HG03342 (cell line): ENCODE measurements around the gene RAMP3.
"Not testable (repeated sequence)": the region's sequence is repeated elsewhere in the genome, so short reads cannot be mapped to it uniquely, and the experiment has no call there.

Experiments used
- ATAC-seq: cut with Tn5 transposase; IDR thresholded peaks from one replicate; pipeline ENCODE4 v1.9.1; 2021; ENCODE audit warnings: mild to moderate bottlenecking, moderate library complexity; ENCODE audit not compliant: unreplicated experiment

The RAMP3 gene

DNA sequence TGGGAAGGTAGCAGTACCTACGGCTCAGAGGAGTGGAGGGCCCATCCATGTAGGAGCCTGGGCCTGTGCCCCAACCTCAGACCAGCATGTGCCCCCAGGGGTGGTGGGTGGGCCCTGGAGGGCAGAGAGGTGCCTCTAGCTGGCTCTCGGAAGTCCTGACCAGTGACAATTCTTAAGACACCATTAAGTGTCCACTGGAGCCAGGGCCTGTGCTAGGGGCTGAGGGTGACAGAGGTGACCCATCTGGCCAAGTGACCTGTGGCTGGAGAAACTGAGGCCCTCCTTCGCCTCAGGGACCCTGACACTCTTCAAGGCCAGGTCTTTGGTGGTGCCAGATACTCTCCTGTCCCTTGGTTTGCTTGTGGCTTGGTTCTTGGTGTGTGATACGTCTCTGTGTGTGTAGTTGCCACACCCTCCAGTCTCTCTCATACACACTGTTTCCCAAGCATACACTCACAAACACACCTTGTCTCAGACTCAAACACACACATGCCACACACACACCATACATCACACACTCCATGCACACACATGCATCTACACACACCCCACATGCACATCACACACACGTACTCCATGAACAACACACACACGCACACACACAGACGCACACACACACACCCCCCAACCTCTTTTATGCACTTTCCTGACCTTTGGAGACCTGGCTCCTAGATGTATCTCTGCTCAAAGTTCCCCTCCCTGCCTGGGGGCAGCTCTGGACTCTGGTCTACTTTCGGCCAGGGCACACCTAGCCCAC lies 897 bp upstream of the RAMP3 start:
- ATAC-seq: no peak

DNA sequence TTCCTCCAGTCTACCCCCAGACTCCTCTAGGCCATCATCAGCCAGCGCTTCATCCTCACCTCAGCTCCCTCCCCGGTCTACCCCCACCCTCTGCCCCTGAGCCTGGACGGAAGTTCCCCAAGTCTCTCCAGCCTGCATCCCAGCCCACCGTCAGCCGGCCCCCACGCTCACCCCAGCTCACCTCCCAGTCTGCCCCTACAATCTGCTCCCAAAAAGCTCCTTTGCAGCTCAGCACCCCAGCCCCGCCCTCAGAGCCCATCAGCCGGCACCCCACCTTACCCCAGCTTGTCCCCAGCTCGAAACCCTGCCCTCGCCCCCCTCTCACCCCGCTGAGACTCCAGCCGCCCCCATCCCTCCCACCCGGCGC lies 322 bp upstream of the RAMP3 start:
- no peak for ATAC-seq

DNA sequence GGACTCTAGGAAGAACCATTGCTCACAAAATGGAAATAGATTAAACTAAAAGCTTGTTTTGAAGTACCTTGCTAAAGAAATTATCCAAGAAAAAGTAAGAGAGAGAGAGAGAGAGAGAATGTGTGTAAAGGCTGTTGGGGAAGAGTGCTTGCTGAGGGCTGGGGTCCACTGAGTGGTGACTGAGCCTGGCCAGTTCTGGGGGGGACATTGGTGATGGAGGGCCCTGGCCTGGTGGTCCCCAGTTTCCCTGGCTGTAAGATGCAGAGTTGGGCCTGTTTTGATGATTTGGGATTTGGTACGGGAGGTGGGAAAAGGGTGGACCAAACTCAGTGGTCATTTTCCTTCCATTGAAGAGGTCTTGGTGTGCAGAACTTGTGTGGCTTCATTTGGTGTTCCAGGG lies 880 bp downstream of the RAMP3 start:
- ATAC-seq: no peak

DNA sequence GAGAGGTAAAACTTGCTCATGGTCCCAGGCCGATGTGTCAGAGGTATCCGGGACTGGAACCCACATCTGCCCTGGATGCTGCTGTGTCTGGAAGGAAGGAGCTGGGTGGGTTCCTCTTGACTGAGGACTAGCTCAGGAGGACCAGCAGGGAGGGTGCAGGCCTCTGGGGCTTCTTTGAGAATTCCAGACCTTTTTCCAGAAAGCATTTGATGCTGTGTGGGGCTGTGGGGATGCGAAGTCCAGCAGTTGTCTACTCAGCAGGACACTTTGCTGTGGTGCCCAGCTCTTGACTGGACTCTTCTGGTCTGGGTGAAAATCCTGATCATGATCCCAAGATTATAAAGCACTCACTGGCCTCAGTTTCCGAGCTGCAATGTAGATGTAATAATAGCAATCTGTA lies 1.7 kb downstream of the RAMP3 start:
- no peak for ATAC-seq

DNA sequence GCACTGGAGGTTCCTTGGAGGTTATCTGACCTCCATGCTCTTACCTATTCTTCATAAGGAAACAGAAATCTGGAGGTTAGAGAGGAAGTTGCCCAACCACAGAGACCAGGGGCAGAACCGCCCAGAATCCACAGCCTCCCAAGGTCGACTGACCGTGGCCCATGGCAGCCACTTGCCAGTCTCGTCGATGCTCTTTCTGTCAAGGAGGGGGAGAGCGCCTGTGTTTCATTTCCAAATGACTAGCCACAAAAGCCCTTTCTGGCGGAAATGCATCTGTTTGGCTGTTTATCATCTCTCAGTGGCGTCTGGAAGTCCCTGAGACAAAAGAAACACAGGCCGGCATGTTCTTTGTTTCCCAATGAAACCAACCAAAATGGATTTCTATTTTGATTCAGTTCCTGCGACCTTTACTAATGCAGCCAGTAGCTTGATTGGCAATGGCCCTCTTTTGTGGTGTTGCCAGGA lies 2.9 kb downstream of the RAMP3 start:
- peak; percentile 53 for ATAC-seq

DNA sequence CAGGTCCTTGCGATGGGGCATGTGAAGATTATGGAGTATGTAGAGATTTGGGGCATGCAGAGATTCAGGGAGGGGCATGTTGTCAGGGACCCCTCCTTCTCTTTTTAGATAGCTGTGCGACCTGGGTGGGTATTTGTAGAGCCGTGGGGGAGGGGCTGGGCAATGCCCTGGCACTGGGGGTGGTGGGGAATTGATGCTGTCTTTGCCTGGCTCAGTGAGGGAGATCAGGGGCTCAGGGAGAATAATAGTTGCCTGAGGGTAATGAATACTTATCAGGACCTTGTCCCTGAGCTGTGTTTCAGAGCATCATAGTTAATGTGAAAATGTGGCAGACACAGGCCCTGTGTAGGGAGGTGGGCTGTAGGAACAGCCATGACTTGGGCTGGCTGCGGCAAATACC lies 3.5 kb downstream of the RAMP3 start:
- ATAC-seq: no peak

DNA sequence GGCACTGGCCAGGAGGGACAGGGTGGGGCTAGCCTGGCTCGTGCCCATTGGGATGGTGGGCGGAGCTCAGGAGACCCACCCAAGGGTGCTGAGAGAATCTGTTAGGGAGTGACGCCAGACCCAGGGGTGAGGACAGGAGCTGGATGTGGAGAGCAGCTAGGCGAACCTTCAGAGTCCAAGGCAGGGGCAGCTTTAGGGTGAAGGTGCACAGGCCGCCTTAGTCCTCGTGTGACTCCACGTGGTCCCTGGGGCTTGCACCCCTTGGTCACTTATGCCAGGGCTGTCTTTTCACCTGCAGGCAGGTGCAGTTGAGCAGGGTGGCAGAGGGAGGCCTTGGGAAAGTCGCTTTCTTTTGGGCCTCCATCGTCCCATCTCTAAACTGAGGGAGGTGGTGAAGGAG lies 4.3 kb downstream of the RAMP3 start:
- ATAC-seq: no peak

DNA sequence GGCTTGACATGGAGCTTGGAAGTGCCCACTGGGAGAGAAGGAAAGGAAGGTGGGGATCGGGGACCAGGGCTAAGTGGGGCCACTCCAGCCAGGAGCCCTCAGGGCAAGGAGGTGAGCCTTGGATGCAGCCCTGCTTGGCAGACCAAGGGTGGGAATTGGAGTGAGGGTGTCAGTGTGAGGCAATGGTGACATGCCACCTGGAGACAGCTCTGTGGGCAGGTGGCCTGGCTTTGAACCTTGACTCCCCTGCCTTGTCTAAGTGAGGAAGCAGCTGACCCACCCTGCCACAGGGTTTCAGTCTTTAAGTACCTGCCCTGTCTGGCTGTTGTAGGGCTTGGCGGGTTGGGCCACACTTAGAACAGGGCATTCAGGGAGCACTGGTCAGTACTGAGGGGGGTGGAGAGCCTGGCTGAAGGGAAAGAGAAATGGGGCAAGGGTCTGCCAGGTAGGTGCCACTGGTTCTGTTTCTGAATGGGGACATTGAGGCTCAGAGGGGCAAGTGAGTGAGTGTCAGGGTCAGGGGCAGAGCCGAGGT lies 4.8 kb downstream of the RAMP3 start:
- no peak for ATAC-seq

DNA sequence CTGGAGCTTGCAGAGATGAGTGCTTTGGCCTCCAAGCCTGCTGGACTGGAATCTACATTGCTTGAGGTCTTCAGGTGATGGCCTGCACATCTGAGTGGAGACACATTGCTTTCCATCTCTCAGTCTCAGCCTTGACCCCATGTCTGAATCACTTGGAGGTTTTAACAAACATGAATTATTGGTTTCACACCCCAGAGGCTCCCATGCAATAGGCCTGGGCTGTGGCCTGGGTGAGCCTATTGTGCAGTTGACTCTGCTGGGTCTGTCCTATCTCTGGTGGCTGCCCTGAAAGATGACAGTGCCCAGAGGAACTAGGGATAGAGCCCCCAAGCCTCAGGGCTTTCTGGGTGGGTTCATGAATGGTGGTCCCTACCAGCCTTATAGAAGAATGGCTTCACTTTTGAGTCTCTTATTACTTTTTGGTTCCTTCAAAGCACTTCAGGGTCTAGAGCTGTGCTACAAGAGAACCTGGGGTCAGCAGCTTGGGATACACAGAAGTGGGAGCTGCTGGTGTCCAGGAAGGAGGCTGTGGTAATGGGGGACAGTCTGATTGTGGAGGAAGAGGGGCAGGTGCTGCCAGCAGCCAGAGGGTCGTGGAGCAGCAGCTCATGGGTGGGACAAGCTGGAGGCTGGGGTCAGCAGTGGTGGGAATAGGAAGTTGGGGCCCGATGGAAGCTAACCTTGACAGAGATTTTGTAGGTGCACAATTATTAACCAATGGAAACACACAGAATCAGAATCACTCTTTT lies 5.5 kb downstream of the RAMP3 start:
- no peak for ATAC-seq

DNA sequence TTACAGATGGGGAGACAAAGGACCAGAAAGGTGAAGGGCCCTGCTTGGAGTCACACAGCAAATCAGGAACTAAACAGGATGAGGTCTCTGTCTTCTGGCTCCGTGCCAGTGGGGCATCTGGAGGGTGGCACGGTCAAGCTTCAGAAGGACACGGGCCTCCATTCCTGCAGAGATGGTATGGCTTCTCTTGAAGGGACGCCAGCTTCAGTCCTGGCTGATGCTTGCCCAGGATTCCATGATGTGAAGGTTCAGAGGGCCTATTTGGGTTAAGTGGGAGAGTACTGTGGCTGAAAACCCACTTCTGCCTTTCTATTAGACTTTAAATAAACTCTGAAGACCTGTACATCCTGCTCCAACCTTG lies 6.1 kb downstream of the RAMP3 start:
- no peak for ATAC-seq

DNA sequence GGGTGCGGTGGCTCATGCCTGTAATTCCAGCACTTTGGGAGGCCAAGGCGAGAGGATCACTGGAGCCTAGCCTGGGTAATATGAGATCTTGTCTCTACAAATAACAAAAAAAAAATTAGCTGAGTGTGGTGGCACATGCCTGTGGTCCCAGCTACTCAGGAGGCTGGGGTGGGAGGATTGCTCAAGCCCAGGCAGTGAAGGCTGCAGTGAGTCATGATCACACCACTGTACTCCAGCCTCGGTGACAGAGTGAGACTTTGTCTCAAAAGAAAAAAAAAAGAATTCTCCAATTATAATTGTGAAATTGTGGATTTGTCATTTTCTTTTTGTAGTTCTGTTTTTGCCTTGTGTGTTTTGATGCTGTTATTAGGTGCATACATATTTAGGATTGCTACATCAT lies 6.7 kb downstream of the RAMP3 start:
- ATAC-seq: not testable (repeated sequence)

DNA sequence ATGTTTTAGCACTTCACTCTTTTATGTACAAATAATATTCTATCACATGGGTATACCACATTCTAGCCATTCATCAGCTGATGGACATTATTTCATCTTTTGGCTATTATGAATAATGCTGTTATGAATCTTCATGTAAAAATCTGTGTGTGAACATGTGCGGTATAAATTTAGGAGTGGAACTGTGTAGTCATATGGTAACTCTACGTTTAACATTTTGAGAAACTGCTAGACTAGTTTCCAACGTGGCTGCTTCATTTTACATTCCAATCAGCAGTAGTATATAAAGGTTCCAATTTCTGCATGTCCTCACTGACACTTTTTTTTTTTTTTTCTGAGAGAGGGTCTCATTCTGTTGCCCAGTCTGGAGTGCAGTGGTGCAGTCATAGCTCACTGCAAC lies 8.3 kb downstream of the RAMP3 start:
- ATAC-seq: no peak

DNA sequence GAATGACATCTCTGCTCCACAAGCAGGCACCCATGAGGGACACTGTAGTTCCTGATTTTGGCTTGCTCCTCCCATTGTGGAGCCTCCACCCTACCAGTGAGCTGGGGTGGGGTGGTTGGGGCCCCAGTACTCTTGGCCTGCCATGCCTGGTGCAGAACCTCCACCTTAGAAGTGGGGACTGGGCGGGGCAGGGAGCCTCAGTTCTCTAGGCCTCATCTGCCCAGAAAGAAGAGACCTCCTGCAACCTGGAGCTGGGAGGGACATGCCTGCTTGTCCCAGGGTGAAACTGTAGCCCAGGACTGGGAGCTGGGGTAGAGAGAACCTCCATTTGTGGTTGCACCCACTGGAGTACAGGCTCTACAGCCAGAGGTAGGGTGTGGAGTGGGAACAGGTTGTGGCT lies 14.4 kb downstream of the RAMP3 start:
- ATAC-seq: no peak

DNA sequence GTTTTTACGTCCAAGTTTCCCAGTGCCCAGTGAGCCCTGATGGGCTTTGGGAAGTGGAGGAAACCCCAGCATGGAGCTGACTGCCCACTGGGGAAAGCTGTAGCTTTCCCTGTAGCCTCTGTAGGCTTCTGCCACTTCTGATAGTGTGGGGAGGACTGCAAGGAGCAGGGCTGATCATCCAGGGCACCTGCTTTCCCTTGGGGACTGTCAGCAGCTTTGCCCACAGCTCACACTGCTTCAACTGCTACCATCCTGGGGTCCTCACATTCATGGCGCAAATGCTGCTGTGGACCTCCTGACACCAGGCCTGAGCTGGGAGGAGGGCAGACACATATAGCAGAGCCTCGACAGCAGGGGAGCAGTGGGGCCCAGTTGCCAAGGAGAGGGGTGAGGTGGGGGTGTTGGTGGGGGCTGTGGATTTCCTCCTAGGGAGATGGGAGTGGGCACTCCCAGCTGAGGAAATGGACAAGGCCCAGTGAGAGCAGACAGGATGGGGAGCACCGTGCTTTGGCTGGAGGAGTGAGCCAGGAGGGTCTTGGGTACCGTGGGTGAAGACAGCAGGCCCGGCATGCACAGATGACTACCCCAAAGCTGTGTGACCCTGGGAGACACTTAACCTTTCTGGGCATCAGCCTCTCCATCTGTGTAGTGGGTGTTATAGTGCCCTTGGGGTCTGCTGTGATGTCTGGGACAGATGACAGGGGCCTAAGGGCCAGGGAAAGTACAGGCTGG lies 16.2 kb downstream of the RAMP3 start:
- no peak for ATAC-seq

DNA sequence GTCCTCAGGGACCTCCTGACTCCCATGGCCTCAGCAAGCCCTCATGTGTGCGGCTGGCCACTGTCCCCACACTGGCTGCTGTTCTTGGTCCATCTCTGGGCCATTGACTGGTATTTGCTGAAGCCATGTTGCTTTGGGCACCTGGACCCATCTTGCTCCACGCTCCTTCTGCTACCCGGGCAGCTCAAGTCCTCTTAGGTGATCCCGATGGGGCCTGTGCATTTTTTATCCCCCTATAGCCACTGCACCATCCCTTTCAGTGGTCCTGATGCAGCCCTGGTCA lies 16.7 kb downstream of the RAMP3 start:
- no peak for ATAC-seq

DNA sequence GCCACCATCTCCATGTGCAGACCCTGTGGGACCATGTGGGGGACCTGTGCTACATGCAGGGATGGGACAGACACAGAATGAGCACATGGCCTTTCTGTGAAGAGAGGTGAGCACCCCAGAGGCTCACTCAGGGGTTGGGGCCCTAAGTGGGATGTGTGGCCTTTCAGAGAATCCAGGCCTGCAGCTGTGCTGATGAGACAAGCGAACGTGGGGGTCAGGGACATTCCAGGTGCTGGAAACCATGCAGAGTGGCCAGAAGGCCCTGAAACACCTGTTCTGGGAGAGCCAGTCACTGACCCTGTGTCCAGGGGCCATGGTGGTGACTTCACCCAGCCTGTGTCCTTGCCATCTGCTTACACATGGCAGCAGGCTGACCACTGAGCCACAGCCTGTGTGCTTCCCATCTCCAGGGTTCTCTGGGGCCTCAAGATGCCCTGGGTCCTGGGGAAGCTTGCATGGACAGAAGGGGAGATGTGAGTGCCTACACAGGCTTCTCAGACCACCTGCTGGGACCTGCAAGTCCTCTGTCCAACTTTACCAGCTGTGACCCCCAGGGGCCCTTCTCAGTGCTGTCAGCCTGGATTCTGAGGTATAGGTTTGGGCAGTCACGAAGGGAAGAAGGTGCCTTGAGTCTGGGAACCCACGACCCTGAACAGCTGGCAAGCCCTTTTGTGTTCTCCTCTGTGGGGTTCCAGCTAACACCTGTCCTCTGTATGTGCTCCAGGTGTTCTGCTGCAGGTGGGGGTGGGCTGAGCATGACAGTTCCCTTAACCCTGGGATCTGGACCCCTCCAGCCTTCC lies 17.6 kb downstream of the RAMP3 start:
- no peak for ATAC-seq

DNA sequence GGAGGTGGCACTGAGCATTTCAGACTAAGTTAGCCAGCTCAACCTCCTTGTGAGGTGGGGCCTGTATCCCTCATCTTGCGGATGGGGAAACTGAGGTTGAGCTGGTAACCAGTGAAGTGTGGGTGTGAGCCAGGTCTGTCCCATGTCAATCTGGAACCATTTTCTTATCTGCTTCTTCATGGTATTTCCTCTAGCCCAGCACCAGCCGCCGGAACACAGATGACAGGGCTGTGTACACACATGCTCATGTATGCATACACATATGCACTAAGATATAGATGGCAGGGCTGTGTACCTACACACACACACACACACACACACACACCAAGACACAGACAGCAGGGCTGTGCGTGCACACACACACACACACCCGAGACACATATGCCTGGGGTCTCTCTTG lies 18.5 kb downstream of the RAMP3 start:
- ATAC-seq: no peak

DNA sequence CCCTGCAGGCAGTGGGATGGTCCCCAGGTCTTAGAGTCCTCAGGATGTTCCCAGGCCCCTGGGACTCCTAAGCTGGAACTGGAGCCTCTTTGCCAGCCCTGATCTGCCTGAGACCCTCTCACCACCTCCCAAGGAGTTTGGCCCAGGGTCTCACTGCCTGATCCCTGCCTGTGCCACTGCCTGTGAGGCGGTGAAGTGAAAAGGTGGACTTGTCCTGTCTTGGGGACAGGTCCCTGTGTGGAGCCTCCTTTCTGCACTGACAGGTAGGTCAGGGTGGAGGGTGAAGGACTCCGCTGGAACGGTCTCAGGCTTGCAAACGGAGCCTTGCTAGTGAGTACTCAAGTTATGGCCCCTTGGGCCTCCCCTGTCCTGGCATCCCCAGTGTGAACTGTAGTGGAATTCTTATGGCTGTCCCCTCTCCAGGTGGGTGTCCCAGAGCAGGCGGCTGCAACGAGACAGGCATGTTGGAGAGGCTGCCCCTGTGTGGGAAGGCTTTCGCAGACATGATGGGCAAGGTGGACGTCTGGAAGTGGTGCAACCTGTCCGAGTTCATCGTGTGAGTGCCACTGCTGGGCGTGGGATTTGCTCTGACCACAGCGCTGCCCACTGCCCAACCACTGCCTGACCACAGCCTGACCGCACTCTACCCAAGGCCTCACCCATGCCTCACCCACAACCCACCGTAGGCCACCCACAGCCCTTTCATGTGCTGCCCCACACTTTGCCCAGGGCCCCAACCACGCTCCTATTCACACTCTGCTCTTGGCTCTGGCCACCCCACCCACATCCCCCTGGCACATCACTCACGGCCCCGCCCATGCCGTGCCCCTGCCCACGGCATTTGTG lies 19.5 kb downstream of the RAMP3 start:
- ATAC-seq: no peak

DNA sequence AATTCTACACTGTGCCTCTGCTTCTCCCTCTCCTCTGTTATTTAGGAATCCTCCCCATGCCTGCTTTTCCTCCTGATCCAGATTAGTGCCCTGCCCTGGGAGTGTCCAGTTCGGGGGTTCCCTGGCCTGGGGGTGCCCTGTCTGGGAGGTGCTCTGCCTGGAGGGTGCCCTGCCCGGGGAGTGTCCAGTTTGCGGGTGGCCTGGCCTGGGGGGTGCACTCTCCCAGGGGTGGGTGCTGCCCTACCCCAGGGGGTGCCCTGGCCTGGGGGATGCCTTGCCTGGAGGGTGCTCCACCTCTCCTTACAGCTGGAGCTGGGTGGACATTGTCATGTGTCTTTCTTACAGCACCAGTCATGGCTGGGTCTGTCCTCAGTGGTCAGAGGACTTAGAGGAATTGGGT lies 20.2 kb downstream of the RAMP3 start:
- no peak for ATAC-seq
